Measurements from ENCODE around the gene ITPR2.
"Not testable (repeated sequence)": the region's sequence is repeated elsewhere in the genome, so short reads cannot be mapped to it uniquely, and the experiment has no call there.

Gene ITPR2

DNA sequence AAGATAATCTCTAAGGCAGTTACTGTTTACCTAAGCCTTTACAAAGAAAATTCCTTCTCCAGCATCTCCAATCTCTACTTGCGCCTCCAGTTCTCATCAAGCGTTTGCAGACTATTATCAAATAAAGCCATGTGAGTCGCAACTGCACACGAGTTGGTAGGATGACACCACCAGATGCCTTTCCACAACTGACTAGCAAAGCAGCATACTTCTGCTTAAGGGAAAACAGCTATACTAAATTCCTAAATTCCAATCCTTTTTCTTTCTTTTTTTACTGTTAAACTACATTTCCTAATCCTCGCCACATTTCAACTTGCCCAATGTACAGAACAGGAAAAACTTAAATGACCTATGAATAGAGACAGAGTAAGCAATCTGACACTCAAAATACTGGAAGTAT is 166.7 kb downstream of the ITPR2 start:
- DNase-seq (ENCODE audit: low read depth) = no peak

GRCh38 chr12:26661399-26661798 is 171.6 kb downstream of the ITPR2 start:
- DNase-seq (ENCODE audit: low read depth) = no peak

DNA sequence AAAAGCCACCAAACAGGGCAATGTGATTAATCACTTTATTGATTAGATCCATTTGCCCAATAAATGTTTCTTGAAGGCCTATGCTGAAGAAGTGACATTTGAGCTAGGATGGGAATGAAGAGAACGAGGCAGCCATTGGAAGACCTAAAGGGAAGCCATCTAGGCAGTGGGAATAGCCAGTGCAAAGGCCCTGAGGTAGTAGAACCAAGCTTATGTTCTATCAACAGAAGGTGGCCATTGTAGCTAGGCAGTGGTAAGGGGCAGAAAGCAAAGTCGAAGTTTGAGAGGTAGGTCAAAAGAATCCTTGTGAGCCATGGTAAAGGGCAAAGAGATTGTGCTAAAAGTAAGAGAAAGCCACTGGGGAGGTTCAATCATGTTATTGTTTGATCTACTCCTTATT is 173.1 kb downstream of the ITPR2 start:
- no peak for DNase-seq (ENCODE audit: low read depth)

GRCh38 chr12:26658991-26659390 is 174.0 kb downstream of the ITPR2 start:
- DNase-seq (ENCODE audit: low read depth) = no peak

DNA sequence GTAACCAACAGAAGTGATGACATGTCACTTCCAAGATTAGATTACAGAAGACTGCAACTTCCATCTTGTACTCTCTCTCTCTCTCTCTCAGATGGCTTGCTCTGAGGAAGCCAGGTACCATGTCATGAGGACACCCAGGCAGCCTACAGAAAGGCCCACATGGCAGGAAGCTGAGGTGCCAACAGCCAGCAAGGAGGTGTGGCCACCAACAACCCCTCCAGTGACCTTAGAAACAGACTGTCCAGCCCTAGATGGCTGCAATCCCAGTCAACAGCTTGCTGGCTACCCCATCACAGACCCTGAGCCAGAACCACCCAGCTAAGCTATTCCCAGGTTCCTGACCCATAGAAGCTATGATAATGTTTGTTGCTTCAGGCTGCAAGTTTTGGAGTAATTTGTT is 178.4 kb downstream of the ITPR2 start:
- DNase-seq (ENCODE audit: low read depth) = no peak

DNA sequence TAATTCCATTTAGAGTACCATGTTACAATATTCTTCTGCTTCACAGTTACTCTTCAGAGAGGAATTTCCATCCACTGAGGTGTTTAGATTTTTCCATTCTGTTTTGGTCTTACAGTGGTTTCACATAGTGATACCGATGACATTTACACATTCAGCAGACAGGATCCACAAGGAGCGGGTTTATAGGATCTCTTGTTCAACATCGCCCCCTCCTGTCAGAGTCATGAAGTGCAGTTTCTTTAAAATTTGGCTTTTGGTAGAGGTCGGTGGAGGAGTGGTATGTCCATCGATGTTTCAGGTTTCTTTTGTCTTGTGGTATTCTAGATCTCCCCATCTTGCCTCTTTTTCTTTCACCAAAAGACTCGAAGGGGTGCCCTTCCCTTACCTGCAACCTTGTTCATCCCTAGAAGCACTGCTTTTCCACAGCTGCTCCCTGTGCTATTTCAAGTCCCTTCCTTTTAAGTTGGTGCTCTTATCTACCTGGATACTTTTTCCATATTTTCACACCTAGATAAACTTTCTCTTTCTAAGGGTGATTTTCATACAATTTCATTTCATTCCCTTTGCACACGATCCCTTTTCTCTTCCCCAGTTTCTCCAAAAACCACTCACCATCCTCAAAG is 181.3 kb downstream of the ITPR2 start:
- no peak for DNase-seq (ENCODE audit: low read depth)

- DNase-seq (ENCODE audit: low read depth) = no peak
Measured at GRCh38 chr12:26651036-26651435, 182.0 kb downstream of the ITPR2 start.

DNA sequence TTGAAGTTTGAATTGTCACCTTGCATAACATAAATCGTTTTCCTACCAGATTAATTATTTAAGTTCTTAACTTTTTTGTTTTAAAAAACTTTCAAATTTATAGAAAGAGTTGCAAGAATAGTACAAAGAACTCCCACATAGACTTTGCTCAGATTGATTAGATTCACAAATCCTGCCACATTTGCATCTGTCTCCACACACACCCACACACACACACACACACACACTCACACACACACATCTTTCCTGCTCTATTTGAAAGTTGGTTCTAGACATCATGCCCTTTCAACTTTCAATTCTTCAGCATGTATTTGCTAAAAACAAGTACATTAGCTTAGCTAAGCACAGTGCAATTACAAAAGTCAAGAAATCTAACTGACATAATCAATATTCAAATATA is 184.0 kb downstream of the ITPR2 start:
- no peak for DNase-seq (ENCODE audit: low read depth)

DNA sequence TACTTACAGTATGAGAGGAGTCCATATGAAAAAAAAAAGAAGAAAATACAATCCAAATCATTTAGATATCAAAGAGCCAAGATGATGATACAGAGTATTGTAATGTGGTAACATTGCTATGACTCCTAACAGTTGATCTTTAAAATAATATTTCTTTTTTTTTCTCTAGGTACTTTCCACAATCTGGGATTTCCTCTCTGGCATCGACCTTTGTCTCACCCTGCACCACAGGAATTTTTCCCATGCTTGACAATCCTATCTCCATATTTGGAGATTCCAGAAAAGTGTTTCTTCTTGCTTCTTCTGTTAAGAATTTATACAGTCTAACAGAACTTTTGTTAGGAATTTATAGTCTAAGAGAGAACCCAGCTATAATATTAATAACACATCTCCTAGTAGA is 184.4 kb downstream of the ITPR2 start:
- DNase-seq (ENCODE audit: low read depth) = no peak

- DNase-seq (ENCODE audit: low read depth) = no peak
Measured at GRCh38 chr12:26648066-26648465, 184.9 kb downstream of the ITPR2 start.

GRCh38 chr12:26647088-26647487 is 185.9 kb downstream of the ITPR2 start:
- DNase-seq (ENCODE audit: low read depth) = no peak

DNA sequence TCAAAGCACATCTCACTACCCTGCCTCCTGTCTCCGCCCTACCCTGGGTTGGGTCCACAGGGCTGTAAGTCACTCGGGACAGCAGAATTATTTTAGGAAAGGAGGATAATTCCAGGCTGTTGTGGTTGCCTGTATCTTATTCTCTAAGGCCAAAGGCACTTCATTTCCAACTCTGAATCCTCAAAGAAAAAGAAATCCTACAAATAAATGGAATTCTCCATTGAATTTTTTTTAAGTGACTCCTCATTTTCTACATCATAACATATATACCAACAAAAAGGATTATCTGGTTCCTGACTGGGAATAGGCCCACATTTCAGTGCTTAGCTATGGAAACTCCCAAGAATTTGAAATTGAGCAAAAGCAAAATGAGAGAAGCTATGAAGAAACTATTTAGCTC is 186.4 kb downstream of the ITPR2 start:
- no peak for DNase-seq (ENCODE audit: low read depth)

DNA sequence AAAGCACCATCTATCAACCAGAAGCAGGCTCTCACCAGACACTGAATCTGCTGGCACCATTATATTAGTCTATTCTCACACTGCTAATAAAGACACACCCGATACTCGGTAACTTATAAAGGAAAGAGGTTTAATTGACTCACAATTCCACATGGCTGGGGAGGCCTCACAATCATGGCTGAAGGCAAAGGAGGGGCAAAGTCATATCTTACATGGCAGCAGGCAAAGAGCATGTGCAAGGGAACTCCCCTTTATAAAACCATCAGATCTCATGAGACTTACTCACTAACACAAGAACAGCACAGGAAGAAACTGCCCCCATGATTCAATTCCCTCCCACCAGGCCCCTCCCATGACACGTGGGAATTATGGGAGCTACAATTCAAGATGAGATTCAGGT is 188.6 kb downstream of the ITPR2 start:
- DNase-seq (ENCODE audit: low read depth) = not testable (repeated sequence)

- no peak for DNase-seq (ENCODE audit: low read depth)
Measured at GRCh38 chr12:26643532-26644315, 189.3 kb downstream of the ITPR2 start.

DNA sequence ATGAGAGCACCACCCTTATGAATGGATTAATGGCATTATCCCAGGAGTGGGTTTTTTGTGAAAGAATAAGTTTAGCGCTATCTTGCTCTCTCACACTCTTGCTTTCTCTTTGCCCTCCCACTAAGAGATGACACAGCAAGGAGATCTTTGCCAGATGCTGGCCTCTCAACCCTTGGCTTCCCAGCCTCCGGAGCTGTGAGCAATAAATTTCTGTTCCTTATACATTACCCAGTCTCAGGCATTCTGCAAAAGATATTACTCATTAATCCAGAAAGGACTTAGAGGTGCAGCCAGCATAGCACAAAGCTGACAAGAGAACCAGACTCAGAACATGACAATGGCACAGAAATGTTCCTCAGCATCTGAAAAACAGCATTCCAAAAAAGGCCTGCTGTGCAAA is 190.6 kb downstream of the ITPR2 start:
- no peak for DNase-seq (ENCODE audit: low read depth)

DNA sequence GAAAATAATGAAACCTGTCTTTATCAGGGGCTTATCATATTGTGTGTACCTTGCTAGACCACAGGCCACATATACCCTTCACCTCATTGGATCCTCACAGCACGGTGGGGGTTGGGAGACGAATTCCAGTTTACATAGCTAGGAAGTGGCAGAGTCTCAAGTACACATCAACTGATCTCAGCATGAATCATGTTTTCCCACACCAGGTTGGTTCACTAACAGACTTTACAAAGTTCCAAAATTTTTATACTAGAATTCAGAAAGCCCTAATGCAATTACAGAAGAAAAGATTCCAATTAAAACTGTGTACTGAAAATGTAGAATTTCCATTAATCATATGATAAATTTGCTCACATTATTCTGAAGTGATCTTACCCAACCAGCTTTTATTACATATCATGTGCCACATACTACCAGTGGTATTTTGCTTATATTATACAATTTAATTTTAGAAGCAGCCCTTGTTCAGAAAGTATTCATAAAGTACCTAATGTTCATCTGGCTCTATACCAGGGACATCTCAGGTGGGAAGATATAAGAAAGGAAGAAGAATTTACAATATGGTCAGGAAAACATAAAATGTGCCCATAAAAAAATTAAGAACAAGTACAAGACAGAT is 196.2 kb downstream of the ITPR2 start:
- DNase-seq (ENCODE audit: low read depth) = no peak

DNA sequence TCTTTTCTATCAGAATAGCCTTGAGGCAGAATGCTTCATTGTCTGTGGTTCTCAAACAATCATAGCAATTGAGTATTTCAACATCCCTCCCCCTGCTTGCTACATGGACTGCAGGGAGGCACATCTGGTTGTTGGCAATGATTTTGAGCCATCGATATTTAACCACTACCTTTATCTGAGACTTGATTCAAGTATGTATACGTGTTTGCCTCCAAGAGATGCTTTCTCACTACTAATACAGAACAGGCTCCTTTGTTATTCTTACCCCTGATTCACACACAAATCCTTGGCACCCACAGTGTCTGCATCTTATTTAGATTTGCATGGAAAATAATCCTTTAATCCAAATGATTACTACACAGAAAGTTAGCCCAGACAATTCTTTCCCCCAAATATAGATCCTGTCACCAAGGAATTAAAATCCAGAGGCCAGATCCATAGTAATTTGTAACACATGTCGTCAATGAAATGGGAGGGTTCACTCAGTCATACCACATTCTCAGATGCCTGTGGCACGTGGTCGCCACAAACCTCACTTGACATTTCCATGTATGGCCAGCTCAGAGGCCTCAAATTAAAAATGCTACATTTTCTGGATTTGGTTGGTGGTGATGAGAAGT is 199.3 kb downstream of the ITPR2 start:
- no peak for DNase-seq (ENCODE audit: low read depth)

DNA sequence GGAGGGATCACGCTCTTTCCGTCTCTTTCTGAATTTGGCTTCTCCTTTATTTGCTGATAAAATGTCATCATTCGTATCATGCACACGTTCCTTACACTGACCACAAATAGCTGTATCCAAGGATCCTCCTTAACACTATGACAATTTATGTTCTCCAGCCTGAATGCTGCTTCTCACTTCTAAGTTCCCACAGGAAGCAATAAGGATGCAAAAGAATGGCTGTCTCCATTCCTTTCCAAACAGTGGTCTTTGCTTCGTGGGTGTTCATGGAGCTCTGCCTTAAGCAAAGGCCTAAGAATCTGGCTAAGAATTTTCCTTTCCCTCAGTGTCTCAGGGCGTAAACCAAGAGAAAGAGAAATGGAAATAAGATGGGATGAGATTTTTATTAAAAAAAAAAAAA is 200.2 kb downstream of the ITPR2 start:
- DNase-seq (ENCODE audit: low read depth) = no peak

DNA sequence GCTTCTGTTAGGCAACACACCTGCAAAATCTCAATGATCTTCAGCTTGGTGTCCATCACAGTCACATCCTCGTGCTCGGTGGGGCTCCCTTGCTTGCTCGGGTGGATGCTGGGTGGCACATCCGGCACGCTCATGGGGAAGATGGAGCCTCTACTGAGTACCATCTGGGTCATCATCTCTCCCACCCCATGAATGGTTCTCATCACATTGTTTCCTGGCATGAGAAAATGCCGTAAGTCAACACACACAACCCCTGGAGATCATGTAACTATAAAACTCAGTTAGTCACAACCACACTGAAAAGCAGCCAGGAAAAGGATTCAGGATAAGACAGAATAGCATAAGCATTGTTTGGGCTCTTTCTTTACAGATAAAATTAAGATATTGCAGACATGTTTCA is 201.1 kb downstream of the ITPR2 start:
- no peak for DNase-seq (ENCODE audit: low read depth)

DNA sequence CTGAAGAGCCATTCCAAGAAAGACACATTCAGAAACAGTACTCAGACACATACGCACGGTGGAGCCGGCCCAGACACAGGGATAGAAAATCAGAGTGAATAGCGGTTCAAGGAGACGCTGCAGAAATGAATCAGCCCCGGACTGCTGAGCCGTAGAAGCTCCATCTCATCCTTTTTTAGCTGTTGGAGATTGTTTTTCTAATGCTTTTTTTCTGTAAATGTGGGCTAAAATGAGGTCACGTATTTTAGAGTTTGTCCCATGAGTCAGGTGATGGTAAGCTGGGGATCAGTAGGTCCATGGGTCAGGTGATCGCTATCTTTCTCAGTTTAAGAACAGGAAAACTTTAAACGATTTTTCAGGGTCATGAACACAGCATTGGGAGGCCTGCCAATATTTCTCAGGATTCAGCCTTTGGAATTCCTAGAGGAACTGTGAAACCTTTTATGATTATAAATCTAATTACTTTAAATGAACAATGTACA is 202.4 kb downstream of the ITPR2 start:
- DNase-seq (ENCODE audit: low read depth) = no peak

GRCh38 chr12:26629864-26630263 is 203.1 kb downstream of the ITPR2 start:
- DNase-seq (ENCODE audit: low read depth) = no peak

DNA sequence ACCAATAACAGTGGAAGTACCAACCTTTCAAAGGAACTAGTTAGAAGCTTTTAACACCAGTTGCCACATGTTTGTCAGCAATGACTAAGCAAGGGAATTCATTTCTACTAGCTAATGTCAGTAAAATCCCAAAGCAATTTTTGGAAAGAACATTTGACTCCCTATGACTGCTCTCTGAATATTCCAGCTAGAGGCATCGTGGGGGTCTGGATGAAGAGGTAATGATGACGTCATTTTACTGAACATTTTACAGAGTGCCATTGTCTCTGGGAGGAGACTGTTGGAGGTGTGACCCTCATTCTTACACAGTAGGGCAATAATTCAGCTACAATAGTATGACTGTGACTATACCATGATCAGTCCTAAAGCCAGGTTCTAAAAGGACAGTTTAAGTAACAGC is 204.8 kb downstream of the ITPR2 start:
- DNase-seq (ENCODE audit: low read depth) = no peak

GRCh38 chr12:26627335-26627734 is 205.7 kb downstream of the ITPR2 start:
- no peak for DNase-seq (ENCODE audit: low read depth)

All from activated T-helper 1 cell treated with Interleukin-2 at 50 U/mL for 16 hours (primary cell).